Chondrocyte (in vitro differentiated cells): ENCODE data around the gene NCBP1. TPM values are rescaled to one million over a fixed set of nuclear protein-coding genes. Genes with fewer than 3 reads are reported as not detected.
"Not testable (repeated sequence)": the region's sequence is repeated elsewhere in the genome, so short reads cannot be mapped to it uniquely, and the experiment has no call there.

Experiments used
- DNase-seq: peaks from one replicate; pipeline ENCODE4 v3.0.0; 2021; ENCODE audit warnings: mixed read lengths, low spot score
- H3K27ac Mint-ChIP-seq: one replicate; pipeline ENCODE4 v1.8.0; 2021; ENCODE audit warnings: mild to moderate bottlenecking, moderate library complexity, mixed read lengths; ENCODE audit not compliant: unreplicated experiment
- H3K27me3 Mint-ChIP-seq: 2 replicates; pipeline ENCODE4 v1.8.0; 2021; ENCODE audit warnings: low read depth, mixed read lengths
- H3K36me3 Mint-ChIP-seq: 2 replicates; pipeline ENCODE4 v1.8.0; 2021; ENCODE audit warnings: low read depth, mixed read lengths
- H3K4me1 Mint-ChIP-seq: 2 replicates; pipeline ENCODE4 v1.8.0; 2021; ENCODE audit warnings: low read depth, mild to moderate bottlenecking, mixed read lengths
- H3K4me3 Mint-ChIP-seq: one replicate; pipeline ENCODE4 v1.8.0; 2021; ENCODE audit warnings: mild to moderate bottlenecking, moderate library complexity, mixed read lengths; ENCODE audit not compliant: unreplicated experiment
- H3K9me3 Mint-ChIP-seq: 2 replicates; pipeline ENCODE4 v1.8.0; 2021; ENCODE audit warnings: low read depth, mixed read lengths
- CTCF ChIP-seq: fragments of 200-600 bp; sonication (generic); IDR thresholded peaks from 2 replicates; pipeline ENCODE4 v1.5.0; 2021; ENCODE audit warnings: antibody characterized with exemption, mild to moderate bottlenecking, moderate library complexity
- long read RNA-seq: library from polyadenylated mRNA; stranded (forward); transcript quantifications from one replicate; pipeline ENCODE4 v2.0.0, GENCODE V29; 2021
- total RNA-seq: library from RNA; stranded (reverse); gene quantifications from 3 replicates; pipeline ENCODE4 v1.2.1, GENCODE V29; 2021

The NCBP1 gene
- total RNA-seq: 32.3 to 41.6 TPM (median 32.7 TPM) in 3 replicates
- long read RNA-seq, full-length matches to known transcripts: 22 of 30 reads
- long read RNA-seq, partial matches to known transcripts: 3 of 30 reads
- long read RNA-seq, other reads (novel, unspliced or antisense): 5 of 30 reads

- TF ChIP-seq CTCF: no peak
- Mint-ChIP-seq H3K9me3 (no peaks in the 10 kb centered on the region), H3K4me3 (peak within 1 kb of the TSS; percentile 85), H3K4me1 (peaks cover 45% of the 10 kb centered on the region), H3K27ac (peak within 1 kb of the TSS; percentile 100), H3K36me3 (no peaks in the 10 kb centered on the region), H3K27me3 (no peaks in the 10 kb centered on the region)
- peak; percentile 99 for DNase-seq
Measured at GRCh38 chr9:97632985-97633858, at the start of gene NCBP1, which contains the start of gene TSTD2. Gene NCBP1, plus strand, starts transcription at chr9:97633821. Its CDS starts 61 bp downstream, at chr9:97633882. Gene TSTD2, minus strand, starts transcription at chr9:97633368. Its CDS starts 5,806 bp downstream, at chr9:97627562.

GRCh38 chr9:97584778-97585177 is 48.8 kb upstream of the NCBP1 start:
- not testable (repeated sequence) for H3K4me3 Mint-ChIP-seq, DNase-seq, H3K36me3 Mint-ChIP-seq, H3K4me1 Mint-ChIP-seq, H3K27ac Mint-ChIP-seq, H3K27me3 Mint-ChIP-seq, H3K9me3 Mint-ChIP-seq

GRCh38 chr9:97586909-97587308 is 46.7 kb upstream of the NCBP1 start:
- H3K4me3 Mint-ChIP-seq, H3K4me1 Mint-ChIP-seq, DNase-seq, H3K36me3 Mint-ChIP-seq, H3K27ac Mint-ChIP-seq, H3K9me3 Mint-ChIP-seq: not testable (repeated sequence)
- peaks cover 15% of the 10 kb centered on the region for H3K27me3 Mint-ChIP-seq

GRCh38 chr9:97591535-97591934 is 42.1 kb upstream of the NCBP1 start:
- no peak overlapping the region for H3K27ac Mint-ChIP-seq

GRCh38 chr9:97592126-97592525 is 41.5 kb upstream of the NCBP1 start:
- DNase-seq: no peak
- no peaks in the 10 kb centered on the region for H3K36me3 Mint-ChIP-seq
- no peaks in the 10 kb centered on the region for H3K9me3 Mint-ChIP-seq
- H3K4me3 Mint-ChIP-seq: no peak overlapping the region
- TF ChIP-seq CTCF: no peak
- H3K4me1 Mint-ChIP-seq: no peaks in the 10 kb centered on the region
- H3K27ac Mint-ChIP-seq: no peak overlapping the region
- peaks cover 18% of the 10 kb centered on the region for H3K27me3 Mint-ChIP-seq

More at GRCh38 chr9:97591535-97591934, 42.1 kb upstream of the NCBP1 start:
- Mint-ChIP-seq H3K36me3 (no peaks in the 10 kb centered on the region), H3K27me3 (peaks cover 18% of the 10 kb centered on the region), H3K4me1 (no peaks in the 10 kb centered on the region), H3K9me3 (no peaks in the 10 kb centered on the region), H3K4me3 (no peak overlapping the region)
- TF ChIP-seq CTCF: no peak
- DNase-seq: no peak

- no peak overlapping the region for H3K27ac Mint-ChIP-seq
- H3K4me1 Mint-ChIP-seq: peaks cover 5% of the 10 kb centered on the region
- no peak for DNase-seq
- H3K36me3 Mint-ChIP-seq: no peaks in the 10 kb centered on the region
- no peaks in the 10 kb centered on the region for H3K9me3 Mint-ChIP-seq
- TF ChIP-seq CTCF: no peak
- no peak overlapping the region for H3K4me3 Mint-ChIP-seq
- peaks cover 15% of the 10 kb centered on the region for H3K27me3 Mint-ChIP-seq
Measured at GRCh38 chr9:97593960-97594359, 39.7 kb upstream of the NCBP1 start.
